Osteocyte (in vitro differentiated cells): ENCODE results near the gene APP. TPM values are rescaled to one million over a fixed set of nuclear protein-coding genes. Genes with fewer than 3 reads are reported as not detected.

Experiments used
- DNase-seq: peaks from one replicate; pipeline ENCODE4 v3.0.0; 2021; ENCODE audit warnings: mixed read lengths; ENCODE audit not compliant: unreplicated experiment; ENCODE audit errors: extremely low spot score
- H3K27ac Mint-ChIP-seq: one replicate; pipeline ENCODE4 v1.8.0; 2021; ENCODE audit warnings: mild to moderate bottlenecking, mixed read lengths; ENCODE audit not compliant: unreplicated experiment
- H3K27me3 Mint-ChIP-seq: one replicate; pipeline ENCODE4 v1.8.0; 2021; ENCODE audit warnings: mixed read lengths; ENCODE audit not compliant: unreplicated experiment
- H3K36me3 Mint-ChIP-seq: one replicate; pipeline ENCODE4 v1.8.0; 2021; ENCODE audit warnings: mixed read lengths; ENCODE audit not compliant: unreplicated experiment
- H3K4me1 Mint-ChIP-seq: one replicate; pipeline ENCODE4 v1.8.0; 2021; ENCODE audit warnings: mixed read lengths; ENCODE audit not compliant: unreplicated experiment
- H3K4me3 Mint-ChIP-seq: one replicate; pipeline ENCODE4 v1.8.0; 2021; ENCODE audit warnings: mild to moderate bottlenecking, moderate library complexity, mixed read lengths; ENCODE audit not compliant: unreplicated experiment
- H3K9me3 Mint-ChIP-seq: one replicate; pipeline ENCODE4 v1.8.0; 2021; ENCODE audit warnings: mixed read lengths; ENCODE audit not compliant: unreplicated experiment
- CTCF ChIP-seq: fragments of 200-600 bp; sonication (generic); IDR thresholded peaks from 2 replicates; pipeline ENCODE4 v1.5.0; 2021; ENCODE audit warnings: antibody characterized with exemption, mild to moderate bottlenecking, moderate library complexity
- total RNA-seq: library from RNA; stranded (reverse); gene quantifications from 2 replicates; pipeline ENCODE4 v1.2.1, GENCODE V29; 2021

APP gene
- total RNA-seq, 1 donor from 2014 or later, result 698 TPM

DNA sequence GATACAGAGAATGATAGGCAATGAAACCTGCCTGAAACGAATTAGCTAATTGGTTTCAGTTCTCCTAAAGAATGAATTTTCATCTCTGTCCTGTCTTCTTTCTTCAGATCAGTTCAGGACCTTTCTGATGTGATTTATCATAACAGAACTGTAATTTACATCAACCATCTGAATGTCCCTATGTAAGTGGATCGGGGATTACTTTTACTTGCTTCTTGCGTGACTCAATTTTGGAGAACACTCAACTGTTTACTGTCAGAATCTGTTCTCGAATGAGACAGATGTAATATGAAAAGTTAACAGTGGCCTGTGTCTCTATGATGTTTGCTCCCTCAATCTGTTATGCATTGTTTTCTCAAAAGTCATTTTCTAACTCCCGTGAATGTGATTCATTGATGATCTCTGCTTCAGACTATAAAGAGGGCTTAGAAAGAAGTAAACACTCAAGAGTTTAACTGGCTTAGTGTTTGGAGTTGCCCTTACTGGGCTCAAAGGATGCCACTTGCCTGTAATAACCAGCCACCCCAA is 324.8 kb downstream of the APP start:
- Mint-ChIP-seq H3K4me1 (no peaks in the 10 kb centered on the region), H3K9me3 (peaks cover 5% of the 10 kb centered on the region), H3K27ac (no peak overlapping the region), H3K27me3 (peaks cover 33% of the 10 kb centered on the region), H3K4me3 (no peak overlapping the region), H3K36me3 (no peaks in the 10 kb centered on the region)
- DNase-seq, result no peak
- no peak for TF ChIP-seq CTCF

- no peak for DNase-seq
- Mint-ChIP-seq H3K4me1 (peaks cover 6% of the 10 kb centered on the region), H3K27ac (no peak overlapping the region), H3K36me3 (no peaks in the 10 kb centered on the region), H3K27me3 (peaks cover 36% of the 10 kb centered on the region), H3K4me3 (no peak overlapping the region), H3K9me3 (peaks cover 1% of the 10 kb centered on the region)
- no peak for TF ChIP-seq CTCF
Measured at GRCh38 chr21:25842925-25843324, 327.6 kb downstream of the APP start.

- H3K27ac Mint-ChIP-seq, result no peak overlapping the region
- no peak for DNase-seq
- H3K9me3 Mint-ChIP-seq, result peaks cover 5% of the 10 kb centered on the region
- no peak overlapping the region for H3K4me3 Mint-ChIP-seq
- no peaks in the 10 kb centered on the region for H3K36me3 Mint-ChIP-seq
- H3K27me3 Mint-ChIP-seq, result peaks cover 21% of the 10 kb centered on the region
- H3K4me1 Mint-ChIP-seq, result peaks cover 25% of the 10 kb centered on the region
- TF ChIP-seq CTCF, result no peak
Measured at GRCh38 chr21:25838809-25839208, 331.8 kb downstream of the APP start.

DNA sequence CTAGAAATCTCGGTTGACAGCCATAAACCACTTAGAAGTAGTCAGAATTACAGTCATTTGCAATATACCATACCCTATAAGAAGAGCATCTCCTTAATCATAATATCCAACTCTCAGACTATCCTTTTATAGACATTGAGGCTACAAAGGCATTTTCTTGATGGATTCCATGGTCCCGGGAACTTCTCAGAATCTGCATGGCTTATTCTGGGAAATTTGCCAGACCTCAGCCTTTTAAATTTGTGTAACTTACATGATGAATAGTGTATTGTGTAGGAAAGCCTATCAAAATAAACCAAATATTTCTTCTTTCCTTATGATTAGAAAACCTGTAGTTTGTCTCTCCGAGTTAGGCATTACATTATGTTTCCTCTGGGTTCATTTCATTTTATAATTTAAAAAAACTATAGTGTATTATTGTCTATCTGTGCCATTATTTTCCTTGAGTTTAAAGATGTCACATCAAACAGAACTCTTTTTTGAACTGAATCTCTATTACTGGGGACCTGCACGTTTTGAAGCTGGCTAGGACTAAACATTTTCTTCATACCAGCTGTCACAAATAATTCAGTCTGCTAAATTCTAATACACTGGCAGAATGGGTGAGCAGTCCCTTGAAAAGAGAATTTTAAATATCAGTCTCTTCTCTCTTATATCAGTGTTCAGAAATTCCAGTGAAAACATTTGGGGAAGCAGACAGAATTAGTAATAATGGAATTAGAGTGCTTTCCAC is 332.9 kb downstream of the APP start:
- DNase-seq, result no peak
- H3K4me1 Mint-ChIP-seq, result peaks cover 25% of the 10 kb centered on the region

More for the DNA sequence above, 332.9 kb downstream of the APP start:
- Mint-ChIP-seq H3K27ac (peak overlapping the region; percentile 65), H3K4me3 (no peak overlapping the region), H3K27me3 (peaks cover 12% of the 10 kb centered on the region), H3K9me3 (peaks cover 15% of the 10 kb centered on the region), H3K36me3 (no peaks in the 10 kb centered on the region)
- no peak for TF ChIP-seq CTCF
